ENCODE measurements around the gene CCDC86. TPM values are rescaled to one million over a fixed set of nuclear protein-coding genes. Genes with fewer than 3 reads are reported as not detected.

Gene CCDC86
- polyA plus RNA-seq, 2 of the 4 experiments (the other 2 are of a cell fraction): 42.8 to 71.1 TPM

DNA sequence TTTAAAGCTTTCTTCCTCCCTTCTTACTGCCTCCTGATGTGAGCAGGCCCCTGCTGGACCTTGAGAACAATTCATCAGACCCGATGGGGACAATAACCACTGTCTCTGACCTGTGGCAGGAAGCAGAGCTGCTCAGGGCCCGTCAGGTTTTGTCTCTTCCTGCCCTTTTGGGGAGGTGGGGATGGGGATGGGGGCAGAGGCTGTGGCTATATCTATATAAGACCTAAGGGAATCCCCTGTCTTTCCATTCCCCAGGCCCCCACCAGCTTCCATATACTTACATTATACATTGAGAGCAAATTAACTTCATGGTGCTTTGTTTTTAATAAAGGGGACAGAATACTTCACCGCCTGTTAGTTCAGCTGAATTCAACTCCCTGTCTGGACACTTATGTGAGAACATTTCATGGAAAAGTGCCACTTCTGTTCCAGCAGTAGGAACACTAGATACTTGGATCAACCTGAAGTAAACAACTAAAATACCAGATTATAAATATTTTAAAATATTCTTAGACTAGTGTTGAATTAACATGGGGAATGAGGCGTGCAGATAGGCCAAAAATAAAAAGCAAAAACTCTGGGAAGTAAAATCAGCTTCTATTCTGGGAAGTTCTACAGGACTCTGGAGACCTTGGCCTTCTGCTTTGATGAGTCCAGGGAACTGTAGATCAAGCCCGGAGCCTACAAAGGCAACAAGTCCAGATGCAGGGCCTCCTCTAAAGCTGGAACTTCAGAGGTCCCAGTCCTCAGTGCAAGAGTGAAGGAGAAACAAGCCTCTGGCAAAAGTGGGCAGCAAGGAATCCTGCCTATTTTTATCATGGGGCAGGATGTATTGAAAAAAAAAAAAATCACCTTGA lies 36.6 kb downstream of the CCDC86 start:
- no peak for ATAC-seq
- Histone ChIP-seq H3K4me2 (no peak overlapping the region), H3K4me3 (no peak overlapping the region), H3K9me3 (no peaks in the 10 kb centered on the region), H3K4me1 (peaks cover under 1% of the 10 kb centered on the region; the same call in 1 of the 3 replicates), H3K27ac (no peak overlapping the region)
- CTCF ChIA-PET: interaction anchor here (2.5 to 12.3 kb wide), 3 partner anchors 10 to 49 kb away, joined by 10 to 79 read pairs (median 24); no protein-coding TSS in a partner anchor
- POLR2A ChIA-PET: no interaction called here
- DNase-seq (ENCODE audit: low read depth in 1 of 2, low spot score in 1 of 2): no peak
- no peak for FAIRE-seq
- no peak for TF ChIP-seq NPAS2 (CRISPR knock-in tag; IDR thresholded peaks at IDR 0.05; ENCODE audit: borderline replicate concordance)
- TF ChIP-seq CBX8 (IDR thresholded peaks at IDR 0.05): no peak
- TF ChIP-seq JUNB (IDR thresholded peaks at IDR 0.05): no peak
- TF ChIP-seq SREBF2 (IDR thresholded peaks at IDR 0.05): no peak
- TF ChIP-seq ESRRA (IDR thresholded peaks at IDR 0.05; ENCODE audit: borderline replicate concordance, low read length): no peak
- no peak for TF ChIP-seq NFE2L2 (conservative IDR thresholded peaks at IDR 0.05; ENCODE audit: low read length)
- TF ChIP-seq ZSCAN20 (CRISPR knock-in tag; IDR thresholded peaks at IDR 0.05): no peak
- TF ChIP-seq ZC3H11A (IDR thresholded peaks at IDR 0.05): no peak
- TF ChIP-seq, protein P1, sequence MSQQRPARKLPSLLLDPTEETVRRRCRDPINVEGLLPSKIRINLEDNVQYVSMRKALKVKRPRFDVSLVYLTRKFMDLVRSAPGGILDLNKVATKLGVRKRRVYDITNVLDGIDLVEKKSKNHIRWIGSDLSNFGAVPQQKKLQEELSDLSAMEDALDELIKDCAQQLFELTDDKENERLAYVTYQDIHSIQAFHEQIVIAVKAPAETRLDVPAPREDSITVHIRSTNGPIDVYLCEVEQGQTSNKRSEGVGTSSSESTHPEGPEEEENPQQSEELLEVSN (IDR thresholded peaks at IDR 0.05; ENCODE audit: borderline replicate concordance, low read depth): no peak
- TF ChIP-seq, protein P2, sequence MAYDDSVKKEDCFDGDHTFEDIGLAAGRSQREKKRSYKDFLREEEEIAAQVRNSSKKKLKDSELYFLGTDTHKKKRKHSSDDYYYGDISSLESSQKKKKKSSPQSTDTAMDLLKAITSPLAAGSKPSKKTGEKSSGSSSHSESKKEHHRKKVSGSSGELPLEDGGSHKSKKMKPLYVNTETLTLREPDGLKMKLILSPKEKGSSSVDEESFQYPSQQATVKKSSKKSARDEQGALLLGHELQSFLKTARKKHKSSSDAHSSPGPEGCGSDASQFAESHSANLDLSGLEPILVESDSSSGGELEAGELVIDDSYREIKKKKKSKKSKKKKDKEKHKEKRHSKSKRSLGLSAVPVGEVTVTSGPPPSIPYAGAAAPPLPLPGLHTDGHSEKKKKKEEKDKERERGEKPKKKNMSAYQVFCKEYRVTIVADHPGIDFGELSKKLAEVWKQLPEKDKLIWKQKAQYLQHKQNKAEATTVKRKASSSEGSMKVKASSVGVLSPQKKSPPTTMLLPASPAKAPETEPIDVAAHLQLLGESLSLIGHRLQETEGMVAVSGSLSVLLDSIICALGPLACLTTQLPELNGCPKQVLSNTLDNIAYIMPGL (CRISPR knock-in tag; IDR thresholded peaks at IDR 0.05; ENCODE audit: borderline replicate concordance): no peak
- no peak for TF ChIP-seq HEYL (CRISPR knock-in tag; IDR thresholded peaks at IDR 0.05)
- no peak for TF ChIP-seq CEBPB (IDR thresholded peaks at IDR 0.05)
- TF ChIP-seq HOXB13 (CRISPR knock-in tag; IDR thresholded peaks at IDR 0.05; ENCODE audit: low read depth): no peak
- no peak for TF ChIP-seq HOXA7 (CRISPR knock-in tag; IDR thresholded peaks at IDR 0.05)
- TF ChIP-seq JUN (IDR thresholded peaks at IDR 0.05): no peak
- TF ChIP-seq RNF2 (IDR thresholded peaks at IDR 0.05; ENCODE audit: borderline replicate concordance, low read depth): no peak
- no peak for TF ChIP-seq SMC3 (IDR thresholded peaks at IDR 0.05)
- no peak for TF ChIP-seq RARB (CRISPR knock-in tag; IDR thresholded peaks at IDR 0.05)
- TF ChIP-seq ZNF302 (CRISPR knock-in tag; IDR thresholded peaks at IDR 0.05): no peak
- 86% methylated on average over 5 of the region's 5 CpGs for WGBS (ENCODE audit: missing lambda C conversion rate)

DNA sequence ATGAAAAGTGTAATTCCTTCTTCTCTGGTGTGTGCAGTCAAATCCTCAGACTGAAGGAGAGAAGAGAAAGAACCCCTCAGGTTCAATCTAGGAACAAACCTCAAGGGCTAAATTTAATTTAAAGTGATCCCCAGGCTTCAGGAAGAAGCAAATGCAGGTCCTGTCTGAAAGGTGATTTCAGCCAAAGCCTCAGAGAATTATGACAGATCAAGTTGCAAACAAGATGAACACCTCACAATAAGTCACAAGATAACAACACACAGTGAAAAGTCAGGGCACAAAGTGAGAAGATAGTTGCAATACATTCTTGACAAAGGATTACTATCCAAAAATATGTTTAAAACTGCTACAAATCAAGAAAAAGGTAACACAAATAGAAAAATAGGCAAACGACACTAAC lies 37.2 kb downstream of the CCDC86 start:
- WGBS (ENCODE audit: missing lambda C conversion rate): 82% methylated on average over 1 of the region's 1 CpG
- H3K4me2 ChIP-seq: no peak overlapping the region
- DNase-seq (ENCODE audit: low read depth in 1 of 2, low spot score in 1 of 2) (no peak), FAIRE-seq (no peak), ATAC-seq (no peak)
- POLR2A ChIA-PET: no interaction called here
- H3K4me1 ChIP-seq: no peaks in the 10 kb centered on the region
- CTCF ChIA-PET: interaction anchor here (12.3 kb wide), 1 partner anchor 49 kb away, joined by 79 read pairs; no protein-coding TSS in a partner anchor
- TF ChIP-seq POLR2AphosphoS2 (conservative IDR thresholded peaks at IDR 0.05; ENCODE audit: low read length) (no peak), NFE2L2 (conservative IDR thresholded peaks at IDR 0.05; ENCODE audit: low read length) (no peak), CHD2 (IDR thresholded peaks at IDR 0.05; ENCODE audit: low read length, partially characterized antibody) (no peak), JUNB (IDR thresholded peaks at IDR 0.05) (no peak), NPAS2 (CRISPR knock-in tag; IDR thresholded peaks at IDR 0.05; ENCODE audit: borderline replicate concordance) (no peak), GATA3 (IDR thresholded peaks at IDR 0.05; ENCODE audit: borderline replicate concordance) (no peak), RCOR1 (IDR thresholded peaks at IDR 0.05; ENCODE audit: low read depth, low read length) (no peak), RNF2 (IDR thresholded peaks at IDR 0.05; ENCODE audit: borderline replicate concordance, low read depth) (no peak), ZNF302 (CRISPR knock-in tag; IDR thresholded peaks at IDR 0.05) (no peak), HOXB5 (CRISPR knock-in tag; IDR thresholded peaks at IDR 0.05) (no peak), EP300 (IDR thresholded peaks at IDR 0.05) (no peak), HOXA7 (CRISPR knock-in tag; IDR thresholded peaks at IDR 0.05) (no peak), PHF8 (IDR thresholded peaks at IDR 0.05; ENCODE audit: borderline replicate concordance, low read depth) (no peak)
- TF ChIP-seq, protein P3, sequence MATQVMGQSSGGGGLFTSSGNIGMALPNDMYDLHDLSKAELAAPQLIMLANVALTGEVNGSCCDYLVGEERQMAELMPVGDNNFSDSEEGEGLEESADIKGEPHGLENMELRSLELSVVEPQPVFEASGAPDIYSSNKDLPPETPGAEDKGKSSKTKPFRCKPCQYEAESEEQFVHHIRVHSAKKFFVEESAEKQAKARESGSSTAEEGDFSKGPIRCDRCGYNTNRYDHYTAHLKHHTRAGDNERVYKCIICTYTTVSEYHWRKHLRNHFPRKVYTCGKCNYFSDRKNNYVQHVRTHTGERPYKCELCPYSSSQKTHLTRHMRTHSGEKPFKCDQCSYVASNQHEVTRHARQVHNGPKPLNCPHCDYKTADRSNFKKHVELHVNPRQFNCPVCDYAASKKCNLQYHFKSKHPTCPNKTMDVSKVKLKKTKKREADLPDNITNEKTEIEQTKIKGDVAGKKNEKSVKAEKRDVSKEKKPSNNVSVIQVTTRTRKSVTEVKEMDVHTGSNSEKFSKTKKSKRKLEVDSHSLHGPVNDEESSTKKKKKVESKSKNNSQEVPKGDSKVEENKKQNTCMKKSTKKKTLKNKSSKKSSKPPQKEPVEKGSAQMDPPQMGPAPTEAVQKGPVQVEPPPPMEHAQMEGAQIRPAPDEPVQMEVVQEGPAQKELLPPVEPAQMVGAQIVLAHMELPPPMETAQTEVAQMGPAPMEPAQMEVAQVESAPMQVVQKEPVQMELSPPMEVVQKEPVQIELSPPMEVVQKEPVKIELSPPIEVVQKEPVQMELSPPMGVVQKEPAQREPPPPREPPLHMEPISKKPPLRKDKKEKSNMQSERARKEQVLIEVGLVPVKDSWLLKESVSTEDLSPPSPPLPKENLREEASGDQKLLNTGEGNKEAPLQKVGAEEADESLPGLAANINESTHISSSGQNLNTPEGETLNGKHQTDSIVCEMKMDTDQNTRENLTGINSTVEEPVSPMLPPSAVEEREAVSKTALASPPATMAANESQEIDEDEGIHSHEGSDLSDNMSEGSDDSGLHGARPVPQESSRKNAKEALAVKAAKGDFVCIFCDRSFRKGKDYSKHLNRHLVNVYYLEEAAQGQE (IDR thresholded peaks at IDR 0.05): no peak
- no peak overlapping the region for H3K27ac ChIP-seq
- no peaks in the 10 kb centered on the region for H3K9me3 ChIP-seq
- H3K4me3 ChIP-seq: no peak overlapping the region
